Activated CD8-positive, alpha-beta memory T cell treated with anti-CD3 and anti-CD28 coated beads, Interleukin-2, amount 50 U/mL, for 4 hours (primary cell): Measurements from ENCODE around the gene ACOT7.
"Not testable (repeated sequence)": the region's sequence is repeated elsewhere in the genome, so short reads cannot be mapped to it uniquely, and the experiment has no call there.

Source experiments
- DNase-seq: peaks from one replicate; pipeline ENCODE4 v3.0.0-alpha.2; 2020

The ACOT7 gene

DNA sequence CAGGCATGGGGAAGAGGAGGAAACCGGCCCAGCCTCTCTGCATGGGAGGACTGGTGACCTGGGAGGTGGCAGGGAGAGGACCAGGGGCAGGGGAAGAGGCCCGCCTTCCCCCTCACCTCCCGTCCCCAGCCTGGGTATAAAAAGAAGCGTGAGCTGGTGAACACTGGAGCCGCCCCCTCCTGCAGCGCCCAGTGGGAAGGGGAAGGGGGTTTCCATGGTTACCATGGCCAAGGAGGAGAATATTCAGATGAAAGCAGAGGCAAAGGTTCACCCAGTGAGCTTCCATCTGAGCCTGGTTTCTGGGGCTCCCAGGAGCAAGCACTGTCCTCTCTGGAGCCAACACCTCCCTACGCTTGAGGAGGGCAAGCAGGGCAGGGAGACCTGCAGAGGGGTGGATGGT is 54.9 kb downstream of the ACOT7 start:
- DNase-seq: no peak

DNA sequence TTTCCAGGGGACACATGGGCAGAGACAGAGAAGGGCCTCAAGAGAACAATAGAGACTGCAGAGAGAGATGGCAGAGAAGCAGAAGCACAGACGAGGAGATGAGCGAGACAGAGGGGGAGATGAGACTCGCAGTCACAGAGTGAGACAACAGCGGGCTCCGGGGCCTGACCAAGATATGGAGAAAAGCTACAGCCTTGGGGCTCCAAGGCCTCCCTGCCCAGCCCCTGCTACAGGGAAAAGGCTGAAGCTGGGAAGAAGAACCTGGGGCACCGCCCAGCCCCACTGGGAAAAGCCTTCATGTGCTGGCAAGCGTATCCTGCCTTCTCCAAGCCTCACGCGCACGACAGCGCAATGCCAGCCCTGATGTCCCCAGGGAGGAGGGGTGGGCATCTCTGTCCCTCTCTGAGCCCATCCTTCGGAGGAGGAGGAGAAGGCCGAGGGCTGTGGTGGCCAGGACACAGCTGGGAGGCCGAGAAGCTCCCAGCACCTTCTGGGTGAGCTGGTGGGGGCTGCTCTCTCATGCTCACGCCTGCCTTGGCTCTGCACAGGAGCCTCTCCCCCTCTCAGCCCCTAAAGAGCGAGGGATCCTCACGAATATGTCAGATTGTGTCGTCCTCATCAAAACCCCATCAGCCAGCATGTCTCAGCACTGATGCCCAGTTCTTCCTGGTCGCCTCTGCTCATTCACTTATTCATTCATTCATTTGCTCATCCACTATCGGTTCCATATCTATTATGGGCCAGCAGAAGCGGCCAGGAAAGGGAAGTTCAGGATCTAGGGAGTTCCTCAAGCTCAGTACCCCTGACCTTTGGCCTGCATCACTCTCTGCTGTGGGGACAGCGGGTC is 56.6 kb downstream of the ACOT7 start:
- no peak for DNase-seq

DNA sequence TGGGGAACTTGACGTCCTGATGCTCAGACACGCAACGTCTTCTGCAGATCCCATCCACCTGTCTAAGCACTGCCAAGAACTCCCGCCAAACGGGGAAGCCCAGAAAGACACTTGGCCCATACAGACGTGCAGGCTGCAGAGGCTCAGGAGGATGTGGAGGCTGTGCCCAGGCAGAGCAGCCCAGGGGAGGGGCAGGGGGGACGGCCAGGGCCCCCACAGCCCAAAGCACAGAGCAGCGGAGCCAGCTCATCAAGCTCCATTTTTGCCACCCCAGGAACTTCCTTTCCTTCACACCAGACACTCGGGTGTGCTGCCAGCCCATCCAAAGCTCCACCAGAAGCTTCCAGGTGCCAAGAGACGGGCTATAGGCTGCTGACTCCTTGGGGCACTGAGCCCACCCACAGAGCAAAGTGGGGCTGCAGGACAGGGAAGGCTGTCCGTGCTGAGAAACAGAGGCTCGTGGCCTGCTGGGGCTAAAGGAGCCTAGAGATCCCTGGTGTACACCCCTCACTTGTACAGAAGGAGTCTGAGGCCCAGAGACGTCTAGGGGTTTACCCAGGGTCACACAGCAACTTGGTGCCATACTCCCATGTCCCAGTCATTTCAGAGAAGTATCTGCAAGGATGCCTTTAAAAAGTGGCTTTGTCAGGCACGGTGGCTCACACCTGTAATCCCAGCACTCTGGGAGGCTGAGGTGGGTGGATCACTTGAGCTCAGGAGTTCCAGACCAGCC is 59.1 kb downstream of the ACOT7 start:
- no peak for DNase-seq

DNA sequence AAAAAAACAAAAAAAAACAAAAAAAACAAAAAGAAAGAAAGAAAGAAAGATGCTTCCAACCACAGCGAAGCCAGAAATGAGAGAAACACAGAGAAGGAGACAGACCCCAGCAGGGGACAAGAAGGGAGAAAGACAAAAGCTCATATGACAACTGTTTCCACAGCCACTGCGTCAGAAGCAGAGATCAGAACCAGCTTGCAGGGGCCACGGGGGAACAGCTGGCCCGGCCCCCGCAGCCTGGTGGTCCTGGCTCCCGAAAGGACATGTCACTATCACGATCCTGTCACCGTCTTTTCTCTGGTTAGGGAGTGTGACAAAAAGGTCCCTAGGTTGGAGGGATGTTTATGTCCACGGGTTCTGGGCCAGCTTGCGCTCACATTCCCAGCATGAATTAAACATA is 60.7 kb downstream of the ACOT7 start:
- no peak for DNase-seq

DNA sequence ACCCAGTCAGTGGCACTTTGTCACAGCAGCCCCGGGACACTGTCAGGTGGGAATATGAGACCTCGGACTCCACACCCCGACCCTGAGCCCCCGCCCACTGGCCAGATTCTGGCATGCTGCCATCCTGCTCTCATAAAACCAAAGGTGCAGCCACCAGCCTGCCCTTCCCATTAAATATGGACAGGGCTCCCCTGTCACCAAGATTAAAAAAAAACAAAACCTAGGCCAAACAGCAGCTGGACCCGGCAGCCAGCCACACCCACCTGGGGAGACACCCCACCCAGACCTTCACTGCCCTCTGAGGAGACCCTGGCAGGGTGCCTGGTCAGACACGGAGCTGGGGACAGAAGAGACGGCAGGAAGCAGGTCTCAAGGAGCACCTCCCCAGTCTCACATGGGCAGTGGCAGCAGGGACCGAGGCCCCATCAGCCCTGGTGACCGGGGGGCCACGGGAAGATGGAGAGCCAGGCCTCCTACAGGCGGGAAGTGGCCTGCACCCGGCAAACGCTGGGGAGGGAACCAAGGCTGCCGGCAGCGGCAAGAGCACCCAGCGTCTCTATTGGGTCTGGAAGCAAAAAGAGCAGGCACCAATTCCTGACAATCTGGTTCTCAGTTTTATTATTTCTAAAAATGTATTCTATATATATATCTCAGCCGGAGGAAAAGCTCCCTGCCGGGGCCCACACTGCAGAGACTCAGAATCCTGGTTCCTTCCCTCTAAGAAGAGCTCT is 61.9 kb downstream of the ACOT7 start:
- no peak for DNase-seq

DNA sequence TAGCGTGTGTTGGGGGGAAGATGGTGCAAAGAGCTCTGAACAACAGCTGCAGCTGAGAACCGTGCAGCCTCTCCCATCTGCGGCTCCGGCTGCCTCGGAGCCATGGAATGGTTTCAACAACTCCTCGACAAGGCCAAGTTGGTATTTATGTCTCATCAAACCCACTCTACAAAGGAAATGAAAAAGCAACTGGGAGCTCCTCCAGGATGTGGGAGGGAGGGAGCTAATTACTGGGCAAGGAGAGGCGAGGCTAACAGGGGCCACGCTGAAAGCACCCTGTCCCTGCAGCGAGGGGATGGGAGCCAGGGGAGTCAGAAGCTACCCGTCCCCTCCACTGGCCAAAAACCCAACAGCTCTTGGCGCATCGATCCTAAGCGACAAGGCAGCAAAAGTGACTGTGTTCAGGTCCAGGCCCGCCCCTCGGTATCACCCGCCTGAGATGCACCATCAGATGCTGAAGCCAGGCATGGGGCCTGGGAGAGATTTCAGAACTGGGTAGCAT is 63.1 kb downstream of the ACOT7 start:
- no peak for DNase-seq

DNA sequence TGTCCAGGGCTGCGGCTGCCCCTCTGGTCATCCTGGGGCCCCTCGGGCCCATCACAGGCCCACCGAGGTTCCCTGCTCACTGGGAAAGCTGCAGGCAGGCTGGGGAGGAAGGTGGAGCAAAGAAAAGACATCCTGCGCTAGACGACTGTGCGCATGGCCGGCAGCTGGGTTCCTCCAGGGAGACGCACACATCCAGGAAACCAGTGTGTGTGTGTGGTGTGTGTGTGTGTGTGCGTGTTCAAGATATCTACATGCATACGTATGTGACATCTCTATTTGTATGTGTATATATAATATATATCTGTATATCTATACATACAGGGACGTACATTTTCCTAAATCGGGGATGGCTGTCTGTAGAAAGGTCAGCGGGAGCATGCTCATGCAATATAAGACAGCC is 63.7 kb downstream of the ACOT7 start:
- DNase-seq: no peak

DNA sequence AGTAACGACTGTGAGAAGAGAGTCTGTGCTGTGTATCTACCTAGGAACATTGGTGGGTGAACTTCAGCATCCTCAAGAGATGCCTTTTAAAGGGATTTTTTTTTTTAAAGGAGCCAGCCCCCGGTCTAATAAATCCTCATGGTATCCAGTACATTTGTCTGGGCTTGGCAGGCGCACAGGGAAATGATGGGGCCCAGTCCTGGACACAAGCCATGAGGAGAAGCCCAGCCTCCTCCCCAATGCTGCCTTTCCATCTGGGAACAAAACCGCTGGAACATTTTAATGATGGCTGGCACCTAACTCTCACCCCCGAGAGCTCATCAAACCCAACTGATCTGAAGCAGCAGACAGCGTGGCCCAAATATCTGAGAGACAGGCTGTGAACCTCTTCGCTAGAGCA is 64.2 kb downstream of the ACOT7 start:
- DNase-seq: no peak

DNA sequence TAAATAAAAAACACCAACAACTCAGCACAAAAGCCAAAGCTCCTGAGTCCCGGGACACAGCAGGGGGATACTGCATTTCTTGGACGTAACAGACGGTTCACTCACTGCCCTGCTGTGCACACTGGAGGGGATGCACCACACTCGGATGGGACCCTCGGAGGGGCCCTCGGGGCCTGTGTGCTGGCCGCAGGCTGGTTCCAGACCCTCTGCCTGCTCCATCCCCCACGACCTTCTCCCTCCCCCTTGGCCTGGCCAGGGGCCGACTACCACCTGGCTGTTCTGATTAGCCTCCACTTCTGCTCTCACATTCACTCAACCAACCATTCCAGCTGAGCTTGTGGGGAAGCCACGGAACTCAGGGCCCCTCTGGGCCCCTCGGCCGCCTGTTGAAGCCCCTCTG is 64.9 kb downstream of the ACOT7 start:
- no peak for DNase-seq

DNA sequence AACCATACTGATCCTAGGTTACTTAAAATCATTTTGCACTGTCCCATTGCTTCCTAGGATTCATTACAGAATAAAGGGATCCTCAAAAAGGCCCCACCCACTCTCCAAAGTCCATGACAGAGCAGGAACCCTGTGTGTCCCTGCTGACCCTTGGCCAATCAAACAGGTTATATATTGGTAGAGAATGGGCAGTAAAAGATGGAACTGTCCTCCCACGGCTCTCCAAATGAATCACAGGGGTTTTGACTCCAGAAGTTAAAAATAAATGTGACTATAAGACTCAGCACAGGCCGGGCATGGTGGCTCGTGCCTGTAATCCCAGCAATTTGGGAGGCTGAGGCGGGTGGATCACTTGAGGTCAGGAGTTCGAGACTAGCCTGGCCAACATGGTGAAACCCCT is 65.5 kb downstream of the ACOT7 start:
- no peak for DNase-seq

DNA sequence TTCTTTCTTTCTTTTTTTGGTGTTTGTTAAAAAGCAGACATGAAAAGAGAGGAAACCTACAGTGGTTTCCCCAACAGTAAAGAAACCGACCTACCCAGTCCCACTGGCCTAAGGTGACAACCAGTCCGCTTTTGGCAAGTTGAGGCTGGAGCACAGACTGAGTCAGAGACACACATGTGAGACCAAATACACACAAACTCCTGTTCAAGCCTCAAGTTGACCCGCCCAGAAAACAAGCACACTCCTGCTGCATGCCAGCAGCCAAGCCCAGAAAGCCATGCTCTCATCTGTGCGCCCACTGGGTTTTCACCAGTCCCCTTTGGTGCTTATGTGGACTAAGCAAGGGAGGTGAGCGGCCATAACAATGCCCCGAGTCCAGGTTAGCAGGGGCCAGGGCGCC is 68.1 kb downstream of the ACOT7 start:
- DNase-seq: no peak

DNA sequence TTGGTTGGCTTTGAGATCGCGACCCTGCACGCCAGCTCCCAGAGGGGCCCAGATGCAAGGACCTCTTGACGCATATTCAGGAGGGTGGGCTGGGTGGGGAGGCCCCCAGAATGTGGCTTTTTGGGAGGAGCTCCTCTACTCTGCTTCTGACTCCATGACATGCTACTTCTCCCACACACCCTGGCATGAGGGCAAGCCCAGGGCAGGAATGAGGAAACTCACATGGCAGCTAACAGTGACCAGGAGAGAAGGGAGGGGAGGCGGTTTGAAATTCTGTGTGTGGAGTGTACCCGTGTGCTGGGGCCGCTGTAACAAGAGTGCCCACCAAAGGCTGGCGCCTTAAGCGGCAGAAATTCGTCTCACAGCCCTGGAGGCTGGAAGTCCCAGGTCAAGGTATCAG is 71.4 kb downstream of the ACOT7 start:
- no peak for DNase-seq

DNA sequence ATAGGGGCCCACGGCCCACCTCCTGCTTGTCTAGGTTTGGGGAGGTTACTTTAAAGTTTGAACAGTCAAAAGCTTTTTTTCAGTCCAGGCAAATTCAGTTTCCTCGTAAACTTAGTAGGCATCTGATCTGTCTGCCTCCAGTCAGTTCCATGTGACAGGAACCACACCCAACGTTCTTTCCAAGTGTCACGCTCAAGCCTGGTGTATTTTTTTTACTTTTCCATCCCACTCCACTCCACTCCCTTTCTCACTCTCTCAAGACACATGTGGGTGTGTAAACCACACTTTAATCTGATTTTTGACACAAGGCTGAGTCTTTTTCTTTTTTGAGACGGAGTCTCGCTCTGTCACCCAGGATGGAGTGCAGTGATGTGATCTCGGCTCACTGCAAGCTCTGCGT is 72.4 kb downstream of the ACOT7 start:
- DNase-seq: no peak

DNA sequence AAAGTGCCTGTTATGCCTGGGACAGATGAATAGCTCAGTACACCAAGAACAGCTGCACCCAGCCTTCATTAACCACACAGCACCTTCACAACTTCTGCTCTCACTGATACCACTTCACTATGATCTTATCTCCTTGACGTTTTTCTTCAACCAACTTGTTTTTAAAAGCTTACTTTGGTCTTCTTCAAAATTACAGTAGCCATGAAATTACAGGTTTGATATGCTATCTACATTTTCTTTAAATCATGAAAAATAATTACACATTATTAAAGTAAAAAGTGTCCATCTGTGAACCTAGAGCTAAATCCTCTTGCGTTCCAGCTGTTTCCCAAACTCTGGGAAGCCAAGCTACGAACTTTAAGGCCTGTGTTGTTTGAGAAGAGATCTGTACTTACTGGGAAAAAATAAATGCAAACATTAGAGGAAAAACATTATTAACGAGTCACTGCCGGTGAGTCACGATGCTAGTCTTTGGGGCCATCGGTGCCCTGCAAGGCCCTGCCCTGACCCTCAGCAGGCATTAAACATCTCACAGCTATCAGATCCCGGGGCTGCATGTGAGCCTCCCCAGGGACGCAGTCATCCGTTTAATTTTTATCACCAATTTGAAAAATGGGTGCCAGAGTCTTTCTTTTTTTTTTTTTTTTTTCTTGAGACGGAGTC is 76.3 kb downstream of the ACOT7 start:
- DNase-seq: no peak

DNA sequence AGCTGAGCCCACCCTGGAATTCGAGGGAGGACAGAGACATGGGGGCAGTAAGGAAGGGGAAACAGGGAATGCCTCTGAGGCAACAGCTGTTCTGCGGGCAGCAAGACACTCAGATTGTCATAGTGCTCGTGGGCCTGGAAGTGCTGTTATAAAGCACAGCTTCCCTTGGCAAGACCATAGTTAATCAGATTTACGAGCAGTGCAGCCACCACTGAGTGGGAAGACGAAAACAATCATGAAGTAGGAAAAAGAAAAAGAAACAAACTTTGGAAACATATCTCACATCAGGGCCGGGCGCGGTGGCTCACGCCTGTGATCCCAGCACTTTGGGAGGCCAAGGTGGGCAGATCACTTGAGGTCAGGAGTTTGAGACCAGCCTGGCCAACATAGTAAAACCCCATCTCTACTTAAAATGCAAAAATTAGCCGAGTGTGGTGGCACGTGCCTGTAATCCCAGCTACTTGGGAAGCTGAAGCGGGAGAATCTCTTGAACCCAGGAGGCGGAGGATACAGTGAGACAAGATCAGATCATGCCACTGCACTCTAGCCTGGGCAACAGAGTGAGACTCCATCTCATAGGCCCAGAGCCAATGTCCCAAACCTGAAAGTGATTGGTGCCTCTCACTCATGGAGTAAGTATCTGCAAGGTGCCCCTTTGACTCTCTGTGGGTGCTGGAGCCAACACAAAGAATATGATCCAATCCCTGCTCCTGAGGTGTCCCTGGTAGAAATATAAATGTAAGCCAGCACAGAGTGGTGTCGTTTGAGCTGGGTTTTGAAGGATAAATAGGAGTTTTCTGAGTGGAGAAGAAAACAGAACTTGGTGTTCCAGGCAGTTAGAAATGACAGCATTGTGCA is 77.1 kb downstream of the ACOT7 start:
- no peak for DNase-seq

DNA sequence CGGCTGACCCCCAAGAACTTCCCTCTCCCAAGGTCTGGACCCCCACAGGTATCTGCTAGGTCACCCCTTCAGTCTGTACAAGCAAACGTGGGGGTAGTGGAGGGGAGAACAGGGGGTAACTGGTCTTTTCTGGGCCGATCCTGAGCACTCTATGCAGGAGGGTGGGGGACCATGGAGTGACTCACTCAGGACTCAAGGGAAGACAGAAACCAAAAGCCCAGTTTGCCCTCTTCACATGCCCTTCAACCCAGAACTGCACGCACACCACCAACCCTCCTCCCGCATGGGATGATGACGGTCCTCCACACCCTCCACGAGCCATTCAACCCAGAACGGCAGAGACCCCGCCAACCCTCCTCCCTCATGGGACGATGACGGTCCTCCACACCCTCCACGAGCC is 79.1 kb downstream of the ACOT7 start:
- no peak for DNase-seq

DNA sequence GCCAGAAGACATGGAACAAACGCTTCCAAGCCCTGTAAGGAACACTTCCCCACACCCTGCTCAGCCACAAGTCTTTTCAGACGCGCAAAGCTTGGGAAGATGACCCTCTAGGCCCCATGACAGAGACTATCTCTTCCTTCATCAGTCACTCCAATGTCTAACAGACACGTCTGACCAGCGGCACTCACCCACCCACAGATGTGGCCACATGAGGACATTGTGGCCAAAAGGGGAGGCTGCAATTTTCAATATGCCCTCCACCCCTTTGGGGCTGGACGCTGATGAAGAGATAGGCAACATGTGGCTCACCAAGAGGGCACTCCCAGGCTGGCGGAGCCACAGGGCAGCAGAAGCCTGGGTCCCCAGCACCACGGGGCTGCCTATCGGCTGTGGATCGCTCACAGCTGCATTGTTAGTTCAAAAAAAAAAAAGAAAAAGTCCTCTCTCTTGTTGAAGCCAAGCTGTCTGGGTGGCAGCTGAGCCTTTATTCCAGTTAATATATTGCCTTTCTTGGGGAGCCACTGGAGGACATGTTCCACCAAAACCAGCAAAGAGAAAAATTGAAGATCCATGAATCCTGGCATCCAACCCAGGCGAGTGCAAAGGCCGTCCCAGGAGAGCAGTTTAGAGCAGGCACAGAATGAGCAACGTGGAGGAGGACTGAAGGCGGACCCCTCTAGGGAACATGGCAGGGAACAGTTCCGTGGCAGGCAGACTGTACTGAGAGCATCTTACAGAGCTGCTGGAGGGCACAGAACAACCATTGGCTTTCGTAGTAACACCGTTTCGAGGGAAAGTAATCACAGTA is 80.0 kb downstream of the ACOT7 start:
- DNase-seq: no peak

DNA sequence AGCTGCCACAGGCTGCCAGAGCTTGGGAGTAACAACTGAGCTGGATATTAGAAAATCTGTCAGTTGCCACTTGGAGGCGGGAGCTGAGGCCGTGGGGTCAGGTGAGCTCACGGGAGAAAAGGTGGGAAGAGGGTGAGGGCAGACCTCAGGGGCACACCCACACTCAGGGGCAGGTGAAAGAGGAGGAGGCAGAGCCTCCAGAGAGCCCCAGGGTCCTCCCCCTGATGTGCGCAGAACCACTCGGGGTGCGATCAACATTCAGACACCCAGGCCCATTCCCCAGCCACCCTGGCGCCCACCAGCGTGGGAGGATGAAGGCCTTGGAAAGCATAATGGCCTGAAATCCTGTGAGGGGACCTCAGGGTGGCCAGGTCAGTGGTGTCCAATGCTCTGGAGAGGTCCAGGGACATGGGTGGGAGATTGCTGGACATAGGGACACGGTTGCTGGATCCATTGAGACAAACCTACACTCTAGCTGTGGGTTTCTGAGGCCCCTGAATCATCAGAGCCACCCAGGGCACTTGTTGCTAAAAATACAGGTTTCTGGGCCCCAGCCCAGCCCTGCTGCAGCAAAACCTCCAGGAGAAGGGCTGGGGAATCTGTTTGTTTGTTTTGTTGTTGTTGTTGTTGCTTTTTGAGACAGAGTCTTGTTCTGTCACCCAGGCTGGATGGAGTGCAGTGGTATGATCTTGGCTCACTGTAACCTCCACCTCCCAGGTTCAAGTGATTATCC is 83.3 kb downstream of the ACOT7 start:
- no peak for DNase-seq

DNA sequence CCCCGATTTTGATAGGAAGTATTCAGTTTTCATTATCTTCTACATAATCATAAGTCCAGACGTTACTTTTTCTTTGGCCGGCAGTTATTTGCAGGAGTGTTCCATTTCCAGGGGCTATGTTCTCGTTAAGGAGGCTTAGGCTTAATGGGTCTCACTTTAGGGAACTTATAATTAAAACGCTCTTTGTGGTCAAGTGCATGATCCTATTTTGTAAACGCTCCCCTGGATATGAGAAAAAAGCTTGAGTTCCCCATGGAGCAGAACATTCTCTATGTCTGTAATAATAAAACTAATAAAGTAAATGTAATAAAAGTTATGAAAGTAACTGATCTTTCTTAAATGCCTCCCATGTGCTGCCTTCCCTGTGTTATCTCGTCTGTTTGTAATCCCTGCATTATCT is 84.0 kb downstream of the ACOT7 start:
- no peak for DNase-seq

DNA sequence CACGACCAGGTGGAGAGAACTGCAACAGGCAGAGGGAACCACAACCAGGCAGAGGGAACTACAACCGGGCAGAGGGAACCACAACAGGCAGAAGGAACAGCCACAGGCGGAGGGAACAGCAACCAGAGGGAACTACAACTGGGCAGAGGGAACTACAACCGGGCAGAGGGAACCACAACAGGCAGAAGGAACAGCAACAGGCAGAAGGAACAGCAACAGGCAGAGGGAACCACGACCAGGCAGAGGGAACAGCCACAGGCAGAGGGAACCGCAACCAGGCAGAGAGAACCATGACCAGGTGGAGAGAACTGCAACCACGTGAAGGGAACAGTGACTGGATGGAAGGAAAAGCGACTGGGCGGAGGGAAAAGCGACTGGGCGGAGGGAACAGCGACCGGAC is 85.1 kb downstream of the ACOT7 start:
- no peak for DNase-seq

DNA sequence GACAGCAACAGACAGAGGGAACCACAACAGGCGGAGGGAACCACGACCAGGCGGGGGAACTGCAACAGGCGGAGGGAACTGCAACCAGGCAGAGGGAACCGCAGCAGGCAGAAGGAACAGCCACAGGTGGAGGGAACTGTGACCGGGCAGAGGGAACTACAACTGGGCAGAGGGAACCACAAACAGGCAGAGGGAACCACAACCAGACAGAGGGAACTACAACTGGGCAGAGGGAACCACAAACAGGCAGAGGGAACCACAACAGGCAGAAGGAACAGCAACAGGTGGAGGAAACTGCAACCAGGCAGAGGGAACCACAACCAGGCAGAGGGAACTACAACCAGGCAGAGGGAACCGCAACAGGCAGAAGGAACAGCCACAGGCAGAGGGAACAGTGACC is 85.9 kb downstream of the ACOT7 start:
- not testable (repeated sequence) for DNase-seq
